A549 (cell line): ENCODE results near the gene SEMA3A. TPM values are rescaled to one million over a fixed set of nuclear protein-coding genes. Genes with fewer than 3 reads are reported as not detected.

Experiments
- ATAC-seq, 2 experiments: fragments of 200-7000 bp in 1 of 2; fragments of >200 bp in 1 of 2; cut with Nextera tagmentation in 1 of 2; cut with Tn5 transposase in 1 of 2; 3 replicates each; pipeline versions ENCODE4 v1.8.0 to v1.9.1; 2018 to 2020; ENCODE audit warnings: mild to moderate bottlenecking in 1 of 2, moderate library complexity in 1 of 2
- CTCF ChIA-PET: fragments of 300-600 bp; sonication (Branson Sonifier 250); formaldehyde crosslinking; extraction: SDS; loops from one replicate; lab custom pipeline; 2021; ENCODE audit warnings: antibody characterized with exemption, inconsistent platforms; lab: Yijun Ruan, JAX
- POLR2A ChIA-PET: fragments of 350-600 bp; formaldehyde crosslinking; extraction: SDS; loops from one replicate; lab custom pipeline; 2021; ENCODE audit warnings: antibody characterized with exemption, inconsistent platforms; lab: Yijun Ruan, JAX
- DNase-seq, 2 experiments: peaks; one replicate each; pipeline versions ENCODE4 v3.0.0 to v3.0.0-alpha.2; 2011 to 2016; ENCODE audit warnings: low read depth in 1 of 2, low spot score in 1 of 2
- FAIRE-seq: peaks from 2 replicates; lab custom pipeline; 2011; peaks lifted over from hg19 to GRCh38; lab: Jason Lieb, UNC
- H3K27ac ChIP-seq, 2 experiments: fragments of >200 bp; sonication (Bioruptor Twin); formaldehyde crosslinking; 3 replicates each; pipeline ENCODE4 v1.5.1; 2016 to 2017
- H3K4me1 ChIP-seq: fragments of >200 bp; sonication (Bioruptor Twin); formaldehyde crosslinking; 3 replicates; pipeline ENCODE4 v1.6.1; 2016
- H3K4me2 ChIP-seq: fragments of >200 bp; sonication (Bioruptor Twin); formaldehyde crosslinking; 3 replicates; pipeline ENCODE4 v1.6.1; 2016
- H3K4me3 ChIP-seq: fragments of >200 bp; sonication (Bioruptor Twin); formaldehyde crosslinking; 3 replicates; pipeline ENCODE4 v1.5.1; 2016
- H3K9me3 ChIP-seq: fragments of >200 bp; sonication (Bioruptor Twin); formaldehyde crosslinking; 3 replicates; pipeline ENCODE4 v1.6.1; 2016
- CBX2 ChIP-seq: fragments of 200-600 bp; sonication (generic); IDR thresholded peaks from 2 replicates; pipeline ENCODE4 v1.6.1; 2016; ENCODE audit warnings: low read depth, mild to moderate bottlenecking, borderline replicate concordance
- CEBPB ChIP-seq, 2 experiments: fragments of >200 bp in 1 of 2; sonication (Bioruptor Twin) in 1 of 2; formaldehyde crosslinking in 1 of 2; IDR thresholded peaks; 2 replicates each; pipeline ENCODE4 v1.6.1; 2012 to 2016
- FOSL2 ChIP-seq, 2 experiments: fragments of 450-650 bp in 1 of 2; fragments of >200 bp in 1 of 2; sonication (Bioruptor Twin) in 1 of 2; formaldehyde crosslinking; IDR thresholded peaks; 2 replicates each; pipeline versions ENCODE4 v1.5.0 to v1.6.1; 2016 to 2020; ENCODE audit warnings: mild to moderate bottlenecking in 1 of 2, moderate library complexity in 1 of 2
- FOXS1 ChIP-seq: fragments of 250-450 bp; sonication (Bioruptor Pico); IDR thresholded peaks from 2 replicates; pipeline ENCODE4 v1.5.0; 2020; ENCODE audit warnings: mild to moderate bottlenecking, moderate library complexity
- HEYL ChIP-seq: fragments of 250-450 bp; sonication (Bioruptor Pico); IDR thresholded peaks from 2 replicates; pipeline ENCODE4 v1.8.0; 2021; ENCODE audit warnings: mild to moderate bottlenecking, moderate library complexity
- HOXA7 ChIP-seq: fragments of 250-450 bp; sonication (Bioruptor Pico); IDR thresholded peaks from 2 replicates; pipeline ENCODE4 v1.5.0; 2020; ENCODE audit warnings: mild to moderate bottlenecking, moderate library complexity
- JUN ChIP-seq, 2 experiments: fragments of >200 bp; sonication (Bioruptor Twin); formaldehyde crosslinking; IDR thresholded peaks; 2 replicates in 1 of 2; 3 replicates in 1 of 2; pipeline ENCODE4 v1.6.1; 2016 to 2017
- JUNB ChIP-seq: fragments of >200 bp; sonication (Bioruptor Twin); formaldehyde crosslinking; IDR thresholded peaks from 2 replicates; pipeline ENCODE4 v1.6.1; 2016
- KDM1A ChIP-seq: fragments of 200-600 bp; sonication (generic); IDR thresholded peaks from 2 replicates; pipeline ENCODE4 v1.6.1; 2016; ENCODE audit warnings: low read depth, mild to moderate bottlenecking
- KDM5A ChIP-seq: fragments of 200-600 bp; sonication (generic); IDR thresholded peaks from 2 replicates; pipeline ENCODE4 v1.6.1; 2016; ENCODE audit warnings: antibody characterized with exemption, mild to moderate bottlenecking
- MAZ ChIP-seq: fragments of 150-350 bp; IDR thresholded peaks from 2 replicates; pipeline ENCODE4 v1.6.1; 2014; ENCODE audit warnings: antibody characterized with exemption, low read depth, low read length, borderline replicate concordance
- MYC ChIP-seq: IDR thresholded peaks from 2 replicates; pipeline ENCODE4 v1.6.1; 2012; ENCODE audit warnings: mild to moderate bottlenecking, inconsistent platforms, low read length, improper control_type of control experiment, borderline replicate concordance
- NPAS2 ChIP-seq: fragments of 250-450 bp; sonication (Bioruptor Pico); IDR thresholded peaks from 2 replicates; pipeline ENCODE4 v1.8.0; 2022; ENCODE audit warnings: mild to moderate bottlenecking, moderate library complexity, borderline replicate concordance
- POLR2AphosphoS2 ChIP-seq: conservative IDR thresholded peaks from 2 replicates; pipeline ENCODE4 v1.6.1; 2012; ENCODE audit warnings: low read length, improper control_type of control experiment, inconsistent platforms
- WGBS: methylation state at CpG from one replicate; pipeline ENCODE4 v1.1.6; 2017; ENCODE audit errors: missing lambda C conversion rate; 5-methylcytosine and 5-hydroxymethylcytosine counted together
- polyA plus RNA-seq, 4 experiments: library from polyadenylated mRNA; depleted of rRNA in 3 of 4; stranded (reverse); fragments of >200 nt; fragmentation: RNase III in 1 of 4; extraction: RNeasy Plus Mini Kit Qiagen cat#74134 plus additional on column Dnase treatment in 1 of 4; gene quantifications; 2 replicates in 3 of 4; 3 replicates in 1 of 4; pipeline ENCODE4 v1.2.3, GENCODE V29; 2011 to 2017
- TF ChIP-seq, protein P1 (sequence below): fragments of >200 bp; sonication (Bioruptor Twin); formaldehyde crosslinking; IDR thresholded peaks from 2 replicates; pipeline ENCODE4 v1.6.1; 2016
- TF ChIP-seq, protein P2 (sequence below): IDR thresholded peaks from 2 replicates; pipeline ENCODE4 v1.6.1; 2012; ENCODE audit warnings: low read depth, borderline replicate concordance
- TF ChIP-seq, protein P3 (sequence below): fragments of 200-600 bp; sonication (generic); IDR thresholded peaks from 2 replicates; pipeline ENCODE4 v1.6.1; 2016; ENCODE audit warnings: antibody characterized with exemption, mild to moderate bottlenecking, moderate library complexity
- TF ChIP-seq, protein P4 (sequence below): fragments of 250-450 bp; sonication (Bioruptor Pico); IDR thresholded peaks from 2 replicates; pipeline ENCODE4 v1.5.0; 2020; ENCODE audit warnings: low read depth, mild to moderate bottlenecking, moderate library complexity
- TF ChIP-seq, protein P5 (sequence below): fragments of >200 bp; sonication (Bioruptor Twin); formaldehyde crosslinking; IDR thresholded peaks from 3 replicates; pipeline ENCODE4 v1.5.1; 2016
- TF ChIP-seq, protein P6 (sequence below): IDR thresholded peaks from 2 replicates; pipeline ENCODE4 v1.6.1; 2012

The SEMA3A gene
- polyA plus RNA-seq, 2 of the 4 experiments (the other 2 are of a cell fraction), result 3.6 to 19.1 TPM

DNA sequence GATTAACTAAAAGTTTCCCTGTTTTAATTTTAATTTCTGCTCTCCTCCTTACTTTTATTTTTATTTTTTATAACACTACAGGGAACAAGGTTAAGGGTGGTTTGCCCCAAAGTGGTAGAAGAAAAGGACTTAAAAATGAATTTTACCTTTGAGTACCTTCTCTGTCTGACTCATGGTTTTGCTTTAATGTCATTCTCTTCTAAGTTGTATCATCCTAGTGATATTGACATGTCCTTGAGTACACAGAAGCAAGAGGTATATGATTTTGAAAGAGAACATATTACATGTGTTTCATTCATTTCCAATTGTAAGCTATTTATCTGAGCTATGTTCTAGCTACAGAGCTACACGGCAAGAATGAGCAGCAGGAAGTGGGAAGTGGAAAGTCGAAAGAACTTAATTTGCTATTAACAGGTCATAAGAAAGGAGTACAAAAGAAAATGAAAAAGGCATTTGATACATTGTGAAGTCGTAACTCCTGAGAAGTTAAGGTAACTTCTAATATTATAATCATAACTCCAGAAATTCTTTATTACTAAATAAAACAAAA lies 112.5 kb downstream of the SEMA3A start (continued):
- no peak for TF ChIP-seq JUN (IDR thresholded peaks at IDR 0.05)
- no peak for TF ChIP-seq CEBPB (IDR thresholded peaks at IDR 0.05)
- TF ChIP-seq, all 56 proteins: peak for 0

DNA sequence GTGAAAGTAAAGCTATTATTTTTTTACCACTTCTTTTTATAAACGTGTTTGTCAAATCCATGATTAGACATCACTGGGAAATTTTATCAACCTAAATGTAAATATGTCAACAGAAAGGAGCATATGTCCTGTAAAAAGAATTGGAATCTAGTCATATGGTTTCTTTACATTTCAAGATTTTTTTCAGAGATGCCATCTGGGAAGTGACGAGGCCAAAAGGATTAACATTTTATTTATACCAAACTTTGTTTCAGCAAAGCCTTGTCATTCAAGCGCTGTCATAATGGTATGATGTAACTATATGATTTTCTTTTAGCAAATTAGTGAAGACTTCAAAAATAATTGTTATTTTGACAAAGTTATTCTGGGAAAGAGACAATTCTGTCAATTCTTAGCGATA lies 117.3 kb downstream of the SEMA3A start:
- peaks cover 24% of the 10 kb centered on the region for H3K4me1 ChIP-seq
- FAIRE-seq (peak; percentile 18), DNase-seq (no peak), ATAC-seq (no peak)
- no peak overlapping the region for H3K27ac ChIP-seq
- 90% methylated on average over 4 of the region's 4 CpGs for WGBS
- H3K4me3 ChIP-seq, result no peak overlapping the region
- ChIA-PET CTCF (no interaction called here), POLR2A (no interaction called here)
- H3K9me3 ChIP-seq, result no peaks in the 10 kb centered on the region
- H3K4me2 ChIP-seq, result no peak overlapping the region
- TF ChIP-seq, protein P1, sequence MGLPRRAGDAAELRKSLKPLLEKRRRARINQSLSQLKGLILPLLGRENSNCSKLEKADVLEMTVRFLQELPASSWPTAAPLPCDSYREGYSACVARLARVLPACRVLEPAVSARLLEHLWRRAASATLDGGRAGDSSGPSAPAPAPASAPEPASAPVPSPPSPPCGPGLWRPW, result no peak
- TF ChIP-seq, protein P2, sequence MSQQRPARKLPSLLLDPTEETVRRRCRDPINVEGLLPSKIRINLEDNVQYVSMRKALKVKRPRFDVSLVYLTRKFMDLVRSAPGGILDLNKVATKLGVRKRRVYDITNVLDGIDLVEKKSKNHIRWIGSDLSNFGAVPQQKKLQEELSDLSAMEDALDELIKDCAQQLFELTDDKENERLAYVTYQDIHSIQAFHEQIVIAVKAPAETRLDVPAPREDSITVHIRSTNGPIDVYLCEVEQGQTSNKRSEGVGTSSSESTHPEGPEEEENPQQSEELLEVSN, result no peak
- TF ChIP-seq, protein P3, sequence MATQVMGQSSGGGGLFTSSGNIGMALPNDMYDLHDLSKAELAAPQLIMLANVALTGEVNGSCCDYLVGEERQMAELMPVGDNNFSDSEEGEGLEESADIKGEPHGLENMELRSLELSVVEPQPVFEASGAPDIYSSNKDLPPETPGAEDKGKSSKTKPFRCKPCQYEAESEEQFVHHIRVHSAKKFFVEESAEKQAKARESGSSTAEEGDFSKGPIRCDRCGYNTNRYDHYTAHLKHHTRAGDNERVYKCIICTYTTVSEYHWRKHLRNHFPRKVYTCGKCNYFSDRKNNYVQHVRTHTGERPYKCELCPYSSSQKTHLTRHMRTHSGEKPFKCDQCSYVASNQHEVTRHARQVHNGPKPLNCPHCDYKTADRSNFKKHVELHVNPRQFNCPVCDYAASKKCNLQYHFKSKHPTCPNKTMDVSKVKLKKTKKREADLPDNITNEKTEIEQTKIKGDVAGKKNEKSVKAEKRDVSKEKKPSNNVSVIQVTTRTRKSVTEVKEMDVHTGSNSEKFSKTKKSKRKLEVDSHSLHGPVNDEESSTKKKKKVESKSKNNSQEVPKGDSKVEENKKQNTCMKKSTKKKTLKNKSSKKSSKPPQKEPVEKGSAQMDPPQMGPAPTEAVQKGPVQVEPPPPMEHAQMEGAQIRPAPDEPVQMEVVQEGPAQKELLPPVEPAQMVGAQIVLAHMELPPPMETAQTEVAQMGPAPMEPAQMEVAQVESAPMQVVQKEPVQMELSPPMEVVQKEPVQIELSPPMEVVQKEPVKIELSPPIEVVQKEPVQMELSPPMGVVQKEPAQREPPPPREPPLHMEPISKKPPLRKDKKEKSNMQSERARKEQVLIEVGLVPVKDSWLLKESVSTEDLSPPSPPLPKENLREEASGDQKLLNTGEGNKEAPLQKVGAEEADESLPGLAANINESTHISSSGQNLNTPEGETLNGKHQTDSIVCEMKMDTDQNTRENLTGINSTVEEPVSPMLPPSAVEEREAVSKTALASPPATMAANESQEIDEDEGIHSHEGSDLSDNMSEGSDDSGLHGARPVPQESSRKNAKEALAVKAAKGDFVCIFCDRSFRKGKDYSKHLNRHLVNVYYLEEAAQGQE, result no peak
- TF ChIP-seq, protein P4, sequence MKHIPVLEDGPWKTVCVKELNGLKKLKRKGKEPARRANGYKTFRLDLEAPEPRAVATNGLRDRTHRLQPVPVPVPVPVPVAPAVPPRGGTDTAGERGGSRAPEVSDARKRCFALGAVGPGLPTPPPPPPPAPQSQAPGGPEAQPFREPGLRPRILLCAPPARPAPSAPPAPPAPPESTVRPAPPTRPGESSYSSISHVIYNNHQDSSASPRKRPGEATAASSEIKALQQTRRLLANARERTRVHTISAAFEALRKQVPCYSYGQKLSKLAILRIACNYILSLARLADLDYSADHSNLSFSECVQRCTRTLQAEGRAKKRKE (CRISPR knock-in tag), result no peak
- TF ChIP-seq, protein P5, sequence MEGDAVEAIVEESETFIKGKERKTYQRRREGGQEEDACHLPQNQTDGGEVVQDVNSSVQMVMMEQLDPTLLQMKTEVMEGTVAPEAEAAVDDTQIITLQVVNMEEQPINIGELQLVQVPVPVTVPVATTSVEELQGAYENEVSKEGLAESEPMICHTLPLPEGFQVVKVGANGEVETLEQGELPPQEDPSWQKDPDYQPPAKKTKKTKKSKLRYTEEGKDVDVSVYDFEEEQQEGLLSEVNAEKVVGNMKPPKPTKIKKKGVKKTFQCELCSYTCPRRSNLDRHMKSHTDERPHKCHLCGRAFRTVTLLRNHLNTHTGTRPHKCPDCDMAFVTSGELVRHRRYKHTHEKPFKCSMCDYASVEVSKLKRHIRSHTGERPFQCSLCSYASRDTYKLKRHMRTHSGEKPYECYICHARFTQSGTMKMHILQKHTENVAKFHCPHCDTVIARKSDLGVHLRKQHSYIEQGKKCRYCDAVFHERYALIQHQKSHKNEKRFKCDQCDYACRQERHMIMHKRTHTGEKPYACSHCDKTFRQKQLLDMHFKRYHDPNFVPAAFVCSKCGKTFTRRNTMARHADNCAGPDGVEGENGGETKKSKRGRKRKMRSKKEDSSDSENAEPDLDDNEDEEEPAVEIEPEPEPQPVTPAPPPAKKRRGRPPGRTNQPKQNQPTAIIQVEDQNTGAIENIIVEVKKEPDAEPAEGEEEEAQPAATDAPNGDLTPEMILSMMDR, result no peak
- TF ChIP-seq CEBPB (IDR thresholded peaks at IDR 0.05), result no peak
- no peak for TF ChIP-seq POLR2AphosphoS2
- TF ChIP-seq JUN (IDR thresholded peaks at IDR 0.05), result no peak
- TF ChIP-seq, protein P6, sequence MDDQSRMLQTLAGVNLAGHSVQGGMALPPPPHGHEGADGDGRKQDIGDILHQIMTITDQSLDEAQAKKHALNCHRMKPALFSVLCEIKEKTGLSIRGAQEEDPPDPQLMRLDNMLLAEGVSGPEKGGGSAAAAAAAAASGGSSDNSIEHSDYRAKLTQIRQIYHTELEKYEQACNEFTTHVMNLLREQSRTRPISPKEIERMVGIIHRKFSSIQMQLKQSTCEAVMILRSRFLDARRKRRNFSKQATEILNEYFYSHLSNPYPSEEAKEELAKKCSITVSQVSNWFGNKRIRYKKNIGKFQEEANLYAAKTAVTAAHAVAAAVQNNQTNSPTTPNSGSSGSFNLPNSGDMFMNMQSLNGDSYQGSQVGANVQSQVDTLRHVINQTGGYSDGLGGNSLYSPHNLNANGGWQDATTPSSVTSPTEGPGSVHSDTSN, result no peak
- no peak for TF ChIP-seq HOXA7 (CRISPR knock-in tag)
- TF ChIP-seq MYC, result no peak
- TF ChIP-seq MAZ, result no peak
- no peak for TF ChIP-seq NPAS2 (CRISPR knock-in tag)

DNA sequence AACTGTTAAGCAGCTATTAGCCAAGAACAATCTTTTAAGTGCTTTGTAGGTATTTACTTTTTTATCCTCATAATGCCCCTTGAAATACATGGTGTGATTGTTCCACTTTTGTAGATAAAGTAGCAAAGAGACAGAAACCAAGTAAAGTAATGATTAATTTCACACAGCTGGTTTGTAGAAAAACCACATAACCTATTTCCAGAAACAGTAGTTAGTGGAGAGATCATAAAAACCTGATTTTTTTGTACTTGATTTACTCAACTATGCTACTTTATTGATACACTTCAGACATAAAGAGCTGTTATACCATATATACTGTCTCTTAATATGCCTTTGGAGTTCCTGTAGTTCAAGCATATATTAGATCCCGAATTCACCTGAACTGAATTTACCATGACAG lies 118.4 kb downstream of the SEMA3A start:
- TF ChIP-seq CBX2 (no peak), KDM1A (no peak), KDM5A (no peak), HEYL (no peak), JUNB (no peak), FOXS1 (CRISPR knock-in tag) (no peak), FOSL2 (IDR thresholded peaks at IDR 0.05) (no peak), FOSL2 (CRISPR knock-in tag; IDR thresholded peaks at IDR 0.05) (no peak), HOXA7 (CRISPR knock-in tag) (no peak), CEBPB (IDR thresholded peaks at IDR 0.05) (no peak)
- TF ChIP-seq, protein P1, result no peak
- Histone ChIP-seq H3K4me1 (peaks cover 17% of the 10 kb centered on the region), H3K4me3 (no peak overlapping the region), H3K9me3 (no peaks in the 10 kb centered on the region), H3K27ac (no peak overlapping the region), H3K4me2 (no peak overlapping the region)
- FAIRE-seq (no peak), DNase-seq (no peak), ATAC-seq (no peak)
- ChIA-PET POLR2A (no interaction called here), CTCF (no interaction called here)
- 88% methylated on average over 1 of the region's 1 CpG for WGBS
